ENCODE measurements around the gene OTOGL.

DNA sequence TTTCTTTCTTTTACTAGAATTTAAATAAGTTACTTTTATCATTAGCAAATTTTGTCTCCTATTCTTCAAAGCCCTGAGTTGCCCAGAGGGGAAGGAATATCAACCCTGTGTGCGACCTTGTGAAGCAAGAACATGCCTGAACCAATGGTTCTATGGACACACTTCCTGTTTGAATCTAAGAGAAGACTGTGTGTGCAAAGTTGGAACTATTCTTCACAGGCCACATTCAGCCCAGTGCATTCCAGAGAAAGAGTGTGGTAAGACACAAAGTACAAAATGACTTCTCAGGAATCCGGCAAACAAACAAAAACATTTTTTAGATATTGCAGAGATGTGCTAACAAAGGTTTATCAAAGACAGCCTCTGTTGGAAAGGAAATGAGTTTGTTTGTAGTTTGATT is 253.9 kb downstream of the OTOGL start:
- TF ChIP-seq, protein P1, sequence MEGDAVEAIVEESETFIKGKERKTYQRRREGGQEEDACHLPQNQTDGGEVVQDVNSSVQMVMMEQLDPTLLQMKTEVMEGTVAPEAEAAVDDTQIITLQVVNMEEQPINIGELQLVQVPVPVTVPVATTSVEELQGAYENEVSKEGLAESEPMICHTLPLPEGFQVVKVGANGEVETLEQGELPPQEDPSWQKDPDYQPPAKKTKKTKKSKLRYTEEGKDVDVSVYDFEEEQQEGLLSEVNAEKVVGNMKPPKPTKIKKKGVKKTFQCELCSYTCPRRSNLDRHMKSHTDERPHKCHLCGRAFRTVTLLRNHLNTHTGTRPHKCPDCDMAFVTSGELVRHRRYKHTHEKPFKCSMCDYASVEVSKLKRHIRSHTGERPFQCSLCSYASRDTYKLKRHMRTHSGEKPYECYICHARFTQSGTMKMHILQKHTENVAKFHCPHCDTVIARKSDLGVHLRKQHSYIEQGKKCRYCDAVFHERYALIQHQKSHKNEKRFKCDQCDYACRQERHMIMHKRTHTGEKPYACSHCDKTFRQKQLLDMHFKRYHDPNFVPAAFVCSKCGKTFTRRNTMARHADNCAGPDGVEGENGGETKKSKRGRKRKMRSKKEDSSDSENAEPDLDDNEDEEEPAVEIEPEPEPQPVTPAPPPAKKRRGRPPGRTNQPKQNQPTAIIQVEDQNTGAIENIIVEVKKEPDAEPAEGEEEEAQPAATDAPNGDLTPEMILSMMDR (IDR thresholded peaks at IDR 0.05): no peak
- TF ChIP-seq ZFX (IDR thresholded peaks at IDR 0.05; ENCODE audit: borderline replicate concordance): no peak
